RPMI8226 (cell line): Measurements from ENCODE around the gene GSTP1.
"Not testable (repeated sequence)": the region's sequence is repeated elsewhere in the genome, so short reads cannot be mapped to it uniquely, and the experiment has no call there.

ENCODE experiments used
- DNase-seq: peaks from one replicate; pipeline ENCODE4 v3.0.0-alpha.2; 2015

GSTP1 gene

GRCh38 chr11:67616431-67617242 is 33.0 kb downstream of the GSTP1 start:
- no peak for DNase-seq

GRCh38 chr11:67617243-67617953 is 33.8 kb downstream of the GSTP1 start:
- no peak for DNase-seq

- DNase-seq, result not testable (repeated sequence)
Measured at GRCh38 chr11:67618901-67619659, 35.5 kb downstream of the GSTP1 start.

- DNase-seq, result not testable (repeated sequence)
Measured at GRCh38 chr11:67619683-67620618, 36.3 kb downstream of the GSTP1 start.

GRCh38 chr11:67620621-67621020 is 37.0 kb downstream of the GSTP1 start:
- not testable (repeated sequence) for DNase-seq

GRCh38 chr11:67621928-67622327 is 38.3 kb downstream of the GSTP1 start:
- DNase-seq, result not testable (repeated sequence)

- DNase-seq, result not testable (repeated sequence)
Measured at GRCh38 chr11:67622905-67623304, 39.3 kb downstream of the GSTP1 start.

GRCh38 chr11:67623795-67624194 is 40.2 kb downstream of the GSTP1 start:
- not testable (repeated sequence) for DNase-seq

GRCh38 chr11:67626131-67626833 is 42.7 kb downstream of the GSTP1 start:
- not testable (repeated sequence) for DNase-seq

GRCh38 chr11:67626970-67627369 is 43.4 kb downstream of the GSTP1 start:
- no peak for DNase-seq

- DNase-seq, result no peak
Measured at GRCh38 chr11:67627441-67627811, 43.8 kb downstream of the GSTP1 start.

GRCh38 chr11:67627812-67628624 is 44.4 kb downstream of the GSTP1 start:
- DNase-seq, result no peak

GRCh38 chr11:67628710-67629385 is 45.2 kb downstream of the GSTP1 start:
- peak; percentile 70 for DNase-seq

- DNase-seq, result peak; percentile 97
Measured at GRCh38 chr11:67629386-67630227, 46.0 kb downstream of the GSTP1 start, which contains the start of gene NUDT8. Gene NUDT8, minus strand, starts transcription at chr11:67629937. Its CDS starts 26 bp downstream, at chr11:67629911.

- DNase-seq, result peak; percentile 100
Measured at GRCh38 chr11:67630228-67630942, 46.8 kb downstream of the GSTP1 start.

- no peak for DNase-seq
Measured at GRCh38 chr11:67630943-67631331, 47.3 kb downstream of the GSTP1 start.

GRCh38 chr11:67631411-67631810 is 47.8 kb downstream of the GSTP1 start:
- no peak for DNase-seq

- no peak for DNase-seq
Measured at GRCh38 chr11:67631853-67632174, 48.2 kb downstream of the GSTP1 start.
